Transverse colon (tissue), 4 donors: Measurements from ENCODE around the gene CYP17A1. TPM values are rescaled to one million over a fixed set of nuclear protein-coding genes. Genes with fewer than 3 reads are reported as not detected.

Experiments used
- DNase-seq: peaks from one replicate; pipeline ENCODE4 v3.0.0-alpha.2; 2019
- H3K27ac ChIP-seq, 4 donors: fragments of 200-600 bp; sonication (generic); 2 replicates each; pipeline ENCODE4 v1.5.1; 2016 to 2018; ENCODE audit warnings: inconsistent platforms in 4 of 4
- H3K27me3 ChIP-seq: fragments of 200-600 bp; sonication (generic); 2 replicates; pipeline ENCODE4 v1.5.1; 2017; ENCODE audit warnings: inconsistent platforms
- H3K36me3 ChIP-seq, 4 donors: fragments of 200-600 bp; sonication (generic); 2 replicates each; pipeline ENCODE4 v1.5.1; 2017 to 2019; ENCODE audit warnings: inconsistent platforms in 4 of 4
- H3K4me1 ChIP-seq, 4 donors: fragments of 200-600 bp; sonication (generic); 2 replicates each; pipeline ENCODE4 v1.5.1; 2017 to 2020; ENCODE audit warnings: inconsistent platforms in 4 of 4
- H3K4me3 ChIP-seq, 4 donors: fragments of 200-600 bp; sonication (generic); 1 replicate in 1 of 4; 2 replicates in 3 of 4; pipeline versions ENCODE4 v1.5.1 to v1.6.1; 2017 to 2019; ENCODE audit warnings: inconsistent platforms in 4 of 4
- H3K9me3 ChIP-seq, 2 donors: fragments of 200-600 bp; sonication (generic); 2 replicates each; pipeline ENCODE4 v1.5.1; 2017 to 2019; ENCODE audit warnings: inconsistent platforms in 2 of 2
- CTCF ChIP-seq, 5 experiments: fragments of 200-600 bp in 3 of 5; fragments of 450-650 bp in 2 of 5; sonication (generic) in 3 of 5; IDR thresholded peaks; 1 replicate in 2 of 5; 2 replicates in 3 of 5; pipeline ENCODE4 v1.5.1; 2016 to 2017; ENCODE audit warnings: antibody characterized with exemption in 5 of 5, inconsistent platforms in 3 of 5, mild to moderate bottlenecking in 2 of 5, moderate library complexity in 1 of 5
- EP300 ChIP-seq: sonication (generic); formaldehyde crosslinking; IDR thresholded peaks from one replicate; pipeline ENCODE4 v1.6.1; 2017; ENCODE audit warnings: antibody characterized with exemption, low read depth
- POLR2A ChIP-seq: fragments of 450-650 bp; IDR thresholded peaks from one replicate; pipeline ENCODE4 v1.6.1; 2016; ENCODE audit warnings: antibody characterized with exemption, mild to moderate bottlenecking, moderate library complexity
- POLR2AphosphoS5 ChIP-seq, 3 donors: sonication (generic); formaldehyde crosslinking; IDR thresholded peaks; one replicate each; pipeline ENCODE4 v1.6.1; 2016; ENCODE audit warnings: antibody characterized with exemption in 3 of 3
- WGBS, 2 donors: methylation state at CpG; one replicate each; pipeline ENCODE4 v1.1.5; 2018; ENCODE audit warnings: low coverage in 1 of 2; 5-methylcytosine and 5-hydroxymethylcytosine counted together
- in situ Hi-C, 4 donors: fragments of 200-750 bp; cut with MboI; loops; one replicate each; pipeline versions ENCODE4 v1.15.0 to v1.15.1; 2017; ENCODE audit warnings: low sequenced_read_pairs in 3 of 4, low pct_ligation_motif_present in 1 of 4, low pct_unique_long_range_greater_than_20kb in 1 of 4
- intact Hi-C: fragments of 100-400 bp; cut with DNase I; formaldehyde crosslinking; loops from one replicate; pipeline ENCODE4 v1.15.1; 2023; ENCODE audit warnings: low total_unique reads
- total RNA-seq, 4 donors: library from RNA; depleted of rRNA; stranded (reverse); fragments of >200 nt; gene quantifications; one replicate each; pipeline ENCODE4 v1.1.0, GENCODE V29; 2016

Gene CYP17A1, protein sequence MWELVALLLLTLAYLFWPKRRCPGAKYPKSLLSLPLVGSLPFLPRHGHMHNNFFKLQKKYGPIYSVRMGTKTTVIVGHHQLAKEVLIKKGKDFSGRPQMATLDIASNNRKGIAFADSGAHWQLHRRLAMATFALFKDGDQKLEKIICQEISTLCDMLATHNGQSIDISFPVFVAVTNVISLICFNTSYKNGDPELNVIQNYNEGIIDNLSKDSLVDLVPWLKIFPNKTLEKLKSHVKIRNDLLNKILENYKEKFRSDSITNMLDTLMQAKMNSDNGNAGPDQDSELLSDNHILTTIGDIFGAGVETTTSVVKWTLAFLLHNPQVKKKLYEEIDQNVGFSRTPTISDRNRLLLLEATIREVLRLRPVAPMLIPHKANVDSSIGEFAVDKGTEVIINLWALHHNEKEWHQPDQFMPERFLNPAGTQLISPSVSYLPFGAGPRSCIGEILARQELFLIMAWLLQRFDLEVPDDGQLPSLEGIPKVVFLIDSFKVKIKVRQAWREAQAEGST
- total RNA-seq, result 10 to 100 TPM in 1 of 4 donors, not detected in 3; 13.3 TPM

DNA sequence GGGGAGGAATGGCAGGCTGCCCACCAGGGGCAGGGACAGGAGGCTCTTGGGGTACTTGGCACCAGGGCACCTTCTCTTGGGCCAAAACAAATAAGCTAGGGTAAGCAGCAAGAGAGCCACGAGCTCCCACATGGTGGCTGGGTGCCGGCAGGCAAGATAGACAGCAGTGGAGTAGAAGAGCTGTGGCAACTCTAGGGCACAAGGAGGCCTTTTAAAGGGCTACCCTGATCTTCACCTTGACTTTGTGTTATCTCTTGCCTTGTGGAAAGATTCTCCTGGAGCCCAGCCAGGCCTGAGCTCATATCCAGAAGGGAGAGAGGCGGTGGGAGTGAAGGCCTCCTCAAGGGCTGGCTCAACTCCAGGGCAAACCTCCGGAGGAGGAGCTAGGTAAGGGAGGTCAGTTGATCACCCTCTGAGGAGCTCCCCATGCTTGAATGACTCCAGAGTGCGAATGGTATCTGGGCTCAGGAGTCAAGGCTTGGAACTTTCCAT is at the start of gene CYP17A1:
TSS of gene CYP17A1 (minus strand) at position 184 of the 492 bp plus-strand sequence. CDS start at position 132, 52 bp downstream.
- 78 to 83% methylated on average over 1 to 5 of the region's 5 CpGs for WGBS, 2 donors
- Histone ChIP-seq H3K4me1 (peaks cover 0 to 10% (median 9%) of the 10 kb centered on the region in 4 donors), H3K27ac (no peak within 1 kb of the TSS), H3K36me3 (no peaks in the 10 kb centered on the region), H3K9me3 (peaks cover 8 to 9% of the 10 kb centered on the region in 2 donors), H3K27me3 (peaks cover 5% of the 10 kb centered on the region), H3K4me3 (no peak within 1 kb of the TSS)
- DNase-seq, result no peak
- in situ Hi-C loops, result loop anchor here in 3 of 4 donors (5.0 to 10.0 kb wide), 3 partner anchors 65 to 228 kb away; no protein-coding TSS in a partner anchor
- no peak for TF ChIP-seq POLR2A
- no peak for TF ChIP-seq EP300
- TF ChIP-seq POLR2AphosphoS5 (IDR thresholded peaks at IDR 0.05), result no peak
- TF ChIP-seq CTCF (IDR thresholded peaks at IDR 0.05), result no peak
- intact Hi-C loops, result loop anchor here (5.0 to 10.0 kb wide), 2 partner anchors 60 to 112 kb away; no protein-coding TSS in a partner anchor

- in situ Hi-C loops (no loop called here), intact Hi-C loops (no loop called here)
- Histone ChIP-seq H3K9me3 (no peaks in the 10 kb centered on the region), H3K27ac (no peak overlapping the region), H3K4me1 (no peaks in the 10 kb centered on the region), H3K27me3 (no peaks in the 10 kb centered on the region), H3K36me3 (no peaks in the 10 kb centered on the region), H3K4me3 (no peak overlapping the region)
- WGBS, 2 donors, result 84 to 86% methylated on average over 2 of the region's 2 CpGs
- TF ChIP-seq POLR2A (no peak), EP300 (no peak), POLR2AphosphoS5 (IDR thresholded peaks at IDR 0.05) (no peak), CTCF (IDR thresholded peaks at IDR 0.05) (no peak)
- DNase-seq, result no peak
These were observed 43.0 kb upstream of the CYP17A1 start for GRCh38 chr10:102880256-102880655.

DNA sequence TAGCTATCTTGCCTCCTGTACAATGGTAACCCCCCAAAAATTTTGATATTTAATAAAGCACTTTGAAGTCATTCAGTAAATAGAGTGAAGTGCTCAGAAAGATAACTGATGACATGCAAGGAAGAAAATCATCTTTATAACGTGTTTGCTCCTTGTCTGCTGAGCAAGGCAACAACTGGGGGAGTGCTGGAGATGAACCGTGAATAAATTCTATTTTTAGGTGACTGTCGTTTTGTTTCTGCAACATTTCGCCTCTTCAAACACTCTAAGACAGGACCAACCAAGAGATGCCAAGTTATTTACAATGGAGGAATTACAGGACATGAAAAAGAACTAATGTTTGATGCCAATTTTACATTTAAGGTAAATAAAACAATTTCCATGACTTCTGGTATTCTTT is 41.4 kb upstream of the CYP17A1 start:
- 72 to 87% methylated on average over 4 of the region's 4 CpGs for WGBS, 2 donors
- no peaks in the 10 kb centered on the region for H3K36me3 ChIP-seq
- H3K4me1 ChIP-seq, result no peaks in the 10 kb centered on the region
- H3K27ac ChIP-seq, result no peak overlapping the region
- no peak for DNase-seq
- in situ Hi-C loops, result no loop called here
- intact Hi-C loops, result no loop called here
- H3K4me3 ChIP-seq, result no peak overlapping the region
- H3K9me3 ChIP-seq, result no peaks in the 10 kb centered on the region
- no peaks in the 10 kb centered on the region for H3K27me3 ChIP-seq
- no peak for TF ChIP-seq CTCF (IDR thresholded peaks at IDR 0.05)
- no peak for TF ChIP-seq POLR2AphosphoS5 (IDR thresholded peaks at IDR 0.05)
- no peak for TF ChIP-seq POLR2A
- no peak for TF ChIP-seq EP300

DNA sequence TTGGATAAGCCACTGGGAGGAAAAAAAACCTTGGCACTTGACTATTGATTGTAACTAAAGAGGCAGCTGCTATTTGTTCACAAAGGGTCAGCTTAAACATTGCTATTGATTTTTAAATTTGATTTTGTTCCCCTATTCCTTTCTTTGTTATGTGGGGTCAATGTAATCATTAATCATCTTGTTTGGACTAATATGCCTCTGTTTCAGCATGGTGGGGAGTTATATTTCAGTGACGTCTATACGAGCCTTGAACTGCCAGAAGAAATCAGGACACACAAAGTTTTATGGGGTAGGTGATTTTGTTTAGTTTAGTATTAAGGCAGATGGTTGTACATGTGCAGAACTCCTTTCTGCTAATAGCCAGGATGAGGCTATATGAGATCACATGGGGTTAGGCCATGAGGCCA is 39.5 kb upstream of the CYP17A1 start:
- Histone ChIP-seq H3K9me3 (no peaks in the 10 kb centered on the region), H3K36me3 (no peaks in the 10 kb centered on the region), H3K27me3 (no peaks in the 10 kb centered on the region), H3K27ac (no peak overlapping the region), H3K4me1 (no peaks in the 10 kb centered on the region), H3K4me3 (no peak overlapping the region)
- DNase-seq, result no peak
- intact Hi-C loops, result no loop called here
- 73 to 94% methylated on average over 2 of the region's 2 CpGs for WGBS, 2 donors
- TF ChIP-seq POLR2A, result no peak
- no peak for TF ChIP-seq EP300
- no peak for TF ChIP-seq CTCF (IDR thresholded peaks at IDR 0.05)
- no peak for TF ChIP-seq POLR2AphosphoS5 (IDR thresholded peaks at IDR 0.05)
- in situ Hi-C loops, result no loop called here
